Muscle of leg (tissue), 16 donors: ENCODE measurements around the gene SLITRK4. TPM values are rescaled to one million over a fixed set of nuclear protein-coding genes. Genes with fewer than 3 reads are reported as not detected.

ENCODE experiments used
- DNase-seq: peaks from one replicate; pipeline ENCODE4 v3.0.0; 2013
- H3K27ac ChIP-seq: one replicate; pipeline ENCODE4 v1.5.1; 2013; ENCODE audit warnings: mild to moderate bottlenecking, low read length, control low read depth
- H3K27me3 ChIP-seq: one replicate; pipeline ENCODE4 v1.6.1; 2013; ENCODE audit warnings: low read length; ENCODE audit not compliant: control insufficient read depth, insufficient read depth
- H3K36me3 ChIP-seq: one replicate; pipeline ENCODE4 v1.6.1; 2013; ENCODE audit warnings: low read length; ENCODE audit not compliant: control insufficient read depth, insufficient read depth
- H3K4me1 ChIP-seq: one replicate; pipeline ENCODE4 v1.6.1; 2013; ENCODE audit warnings: low read length; ENCODE audit not compliant: control insufficient read depth, insufficient read depth
- H3K4me3 ChIP-seq: one replicate; pipeline ENCODE4 v1.5.1; 2013; ENCODE audit warnings: low read length, control low read depth
- H3K9me3 ChIP-seq: replicated peaks from 2 replicates; pipeline ENCODE4 v1.6.1; 2013; ENCODE audit warnings: low read depth, low read length; ENCODE audit not compliant: control insufficient read depth
- WGBS: methylation state at CpG from one replicate; pipeline ENCODE4 v1.1.5; 2013; ENCODE audit warnings: missing lambda C conversion rate; ENCODE audit not compliant: insufficient coverage; 5-methylcytosine and 5-hydroxymethylcytosine counted together
- long read RNA-seq, 11 donors: transcript quantifications; one replicate each; lab custom pipeline, GENCODE V29; 2026
- polyA plus RNA-seq, 8 donors: library from polyadenylated mRNA; unstranded; fragments of 120-200 nt; gene quantifications; one replicate each; pipeline versions ENCODE4 v1.2.1 to v1.2.3, GENCODE V29; 2013; ENCODE audit warnings: inconsistent platforms in 1 of 8, low replicate concordance in 1 of 8; ENCODE audit not compliant: insufficient read length in 8 of 8, insufficient read depth in 1 of 8
- total RNA-seq: library from RNA; stranded (reverse); fragments of 120-200 nt; gene quantifications from one replicate; pipeline ENCODE4 v1.2.4, GENCODE V29; 2013

Gene SLITRK4
- total RNA-seq = 4.7 TPM
- polyA plus RNA-seq = 10 to 100 TPM in 3 of 8 donors, 1 to 10 TPM in 5; 3.2 to 14.1 (median 7.5) TPM
- long read RNA-seq, donor 1, partial matches to known transcripts = 0 of 3 reads
- long read RNA-seq, donor 1, other reads (novel, unspliced or antisense) = 0 of 3 reads
- long read RNA-seq, donor 2, partial matches to known transcripts = 0 of 1 reads
- long read RNA-seq, donor 2, other reads (novel, unspliced or antisense) = 0 of 1 reads
- long read RNA-seq, donor 3, partial matches to known transcripts = 0 of 2 reads
- long read RNA-seq, donor 3, other reads (novel, unspliced or antisense) = 0 of 2 reads
- long read RNA-seq, donor 4, partial matches to known transcripts = 0 of 1 reads
- long read RNA-seq, donor 4, other reads (novel, unspliced or antisense) = 0 of 1 reads
- long read RNA-seq, donor 5, transcript SLITRK4-202 (2 exons, 3,074 nt) = minor isoform, 5 of 17 reads
- long read RNA-seq, donor 5, transcript SLITRK4-201 (2 exons, 3,357 nt) = major isoform, 12 of 17 reads
- long read RNA-seq, donor 5, partial matches to known transcripts = 0 of 17 reads
- long read RNA-seq, donor 5, other reads (novel, unspliced or antisense) = 0 of 17 reads
- long read RNA-seq, donor 6, partial matches to known transcripts = 0 of 1 reads
- long read RNA-seq, donor 6, other reads (novel, unspliced or antisense) = 0 of 1 reads
- long read RNA-seq, donor 7, partial matches to known transcripts = 19 of 23 reads
- long read RNA-seq, donor 7, other reads (novel, unspliced or antisense) = 0 of 23 reads
- long read RNA-seq, donor 8 = 0 reads
- long read RNA-seq, donor 9, partial matches to known transcripts = 0 of 4 reads
- long read RNA-seq, donor 9, other reads (novel, unspliced or antisense) = 0 of 4 reads
- long read RNA-seq, donor 10, transcript SLITRK4-201 (2 exons, 3,357 nt) = major isoform, 6 of 7 reads
- long read RNA-seq, donor 10, partial matches to known transcripts = 0 of 7 reads
- long read RNA-seq, donor 10, other reads (novel, unspliced or antisense) = 0 of 7 reads
- long read RNA-seq, donor 11 = 0 reads

GRCh38 chrX:143635915-143636314 lies at the start of gene SLITRK4:
Gene SLITRK4, minus strand, starts transcription at chrX:143636101. Its CDS starts 4,993 bp downstream, at chrX:143631108.
- Histone ChIP-seq H3K4me1 (peaks cover 2% of the 10 kb centered on the region), H3K9me3 (no peaks in the 10 kb centered on the region), H3K27me3 (peaks cover 20% of the 10 kb centered on the region), H3K4me3 (peak within 1 kb of the TSS; percentile 43), H3K27ac (no peak within 1 kb of the TSS), H3K36me3 (no peaks in the 10 kb centered on the region)
- DNase-seq = peak; percentile 52
- 21% methylated on average over 5 of the region's 10 CpGs for WGBS

GRCh38 chrX:143683486-143683885 lies 47.6 kb upstream of the SLITRK4 start:
- no peak for DNase-seq
- no peaks in the 10 kb centered on the region for H3K4me1 ChIP-seq
- no peak overlapping the region for H3K27ac ChIP-seq
- no peaks in the 10 kb centered on the region for H3K9me3 ChIP-seq
- WGBS = no CpG with 5 or more reads among the region's 3 CpGs
- H3K36me3 ChIP-seq = no peaks in the 10 kb centered on the region
- H3K4me3 ChIP-seq = no peak overlapping the region
- no peaks in the 10 kb centered on the region for H3K27me3 ChIP-seq

GRCh38 chrX:143674926-143675325 lies 39.0 kb upstream of the SLITRK4 start:
- peak; percentile 11 for DNase-seq
- Histone ChIP-seq H3K4me3 (no peak overlapping the region), H3K27ac (no peak overlapping the region), H3K4me1 (no peaks in the 10 kb centered on the region), H3K27me3 (no peaks in the 10 kb centered on the region), H3K9me3 (no peaks in the 10 kb centered on the region), H3K36me3 (no peaks in the 10 kb centered on the region)
- WGBS = no CpG with 5 or more reads among the region's 4 CpGs

- 21% methylated on average over 4 of the region's 5 CpGs for WGBS
These were observed 33.5 kb upstream of the SLITRK4 start for GRCh38 chrX:143669395-143669794.

GRCh38 chrX:143664302-143664701 lies 28.4 kb upstream of the SLITRK4 start:
- H3K4me3 ChIP-seq = no peak overlapping the region
- 33% methylated on average over 1 of the region's 5 CpGs for WGBS
- no peaks in the 10 kb centered on the region for H3K4me1 ChIP-seq
- no peaks in the 10 kb centered on the region for H3K36me3 ChIP-seq
- peak; percentile 19 for DNase-seq
- no peaks in the 10 kb centered on the region for H3K27me3 ChIP-seq
- no peaks in the 10 kb centered on the region for H3K9me3 ChIP-seq
- no peak overlapping the region for H3K27ac ChIP-seq

More at GRCh38 chrX:143669395-143669794, 33.5 kb upstream of the SLITRK4 start:
- peak; percentile 19 for DNase-seq
- H3K36me3 ChIP-seq = no peaks in the 10 kb centered on the region
- H3K27ac ChIP-seq = no peak overlapping the region
- H3K4me1 ChIP-seq = no peaks in the 10 kb centered on the region
- H3K27me3 ChIP-seq = no peaks in the 10 kb centered on the region
- H3K9me3 ChIP-seq = no peaks in the 10 kb centered on the region
- H3K4me3 ChIP-seq = no peak overlapping the region

GRCh38 chrX:143663755-143664154 lies 27.9 kb upstream of the SLITRK4 start:
- Histone ChIP-seq H3K9me3 (no peaks in the 10 kb centered on the region), H3K36me3 (no peaks in the 10 kb centered on the region), H3K4me1 (no peaks in the 10 kb centered on the region), H3K27ac (no peak overlapping the region), H3K27me3 (no peaks in the 10 kb centered on the region), H3K4me3 (no peak overlapping the region)
- DNase-seq = peak; percentile 5
- WGBS = 37% methylated on average over 2 of the region's 5 CpGs

GRCh38 chrX:143661286-143661685 lies 25.4 kb upstream of the SLITRK4 start:
- Histone ChIP-seq H3K4me3 (no peak overlapping the region), H3K9me3 (no peaks in the 10 kb centered on the region), H3K4me1 (no peaks in the 10 kb centered on the region), H3K27ac (no peak overlapping the region), H3K36me3 (no peaks in the 10 kb centered on the region), H3K27me3 (no peaks in the 10 kb centered on the region)
- no peak for DNase-seq

- Histone ChIP-seq H3K4me3 (no peak overlapping the region), H3K36me3 (no peaks in the 10 kb centered on the region), H3K4me1 (no peaks in the 10 kb centered on the region), H3K9me3 (no peaks in the 10 kb centered on the region), H3K27ac (no peak overlapping the region), H3K27me3 (no peaks in the 10 kb centered on the region)
- DNase-seq = peak; percentile 20
- WGBS = 0% methylated on average over 1 of the region's 2 CpGs
These were observed 12.8 kb upstream of the SLITRK4 start for GRCh38 chrX:143648705-143649104.

GRCh38 chrX:143642426-143642825 lies 6.5 kb upstream of the SLITRK4 start:
- Histone ChIP-seq H3K27me3 (no peaks in the 10 kb centered on the region), H3K36me3 (no peaks in the 10 kb centered on the region), H3K4me1 (no peaks in the 10 kb centered on the region), H3K27ac (no peak overlapping the region), H3K9me3 (no peaks in the 10 kb centered on the region), H3K4me3 (no peak overlapping the region)
- WGBS = no CpG with 5 or more reads among the region's 3 CpGs
- DNase-seq = no peak

- Histone ChIP-seq H3K36me3 (no peaks in the 10 kb centered on the region), H3K4me3 (no peak overlapping the region), H3K9me3 (no peaks in the 10 kb centered on the region), H3K27ac (no peak overlapping the region), H3K4me1 (peaks cover 2% of the 10 kb centered on the region), H3K27me3 (peaks cover 17% of the 10 kb centered on the region)
- DNase-seq = no peak
- WGBS = no CpG with 5 or more reads among the region's 2 CpGs
These were observed 930 bp upstream of the SLITRK4 start for GRCh38 chrX:143636831-143637230.
